ENCODE results near the gene RFX4.

RFX4 gene

DNA sequence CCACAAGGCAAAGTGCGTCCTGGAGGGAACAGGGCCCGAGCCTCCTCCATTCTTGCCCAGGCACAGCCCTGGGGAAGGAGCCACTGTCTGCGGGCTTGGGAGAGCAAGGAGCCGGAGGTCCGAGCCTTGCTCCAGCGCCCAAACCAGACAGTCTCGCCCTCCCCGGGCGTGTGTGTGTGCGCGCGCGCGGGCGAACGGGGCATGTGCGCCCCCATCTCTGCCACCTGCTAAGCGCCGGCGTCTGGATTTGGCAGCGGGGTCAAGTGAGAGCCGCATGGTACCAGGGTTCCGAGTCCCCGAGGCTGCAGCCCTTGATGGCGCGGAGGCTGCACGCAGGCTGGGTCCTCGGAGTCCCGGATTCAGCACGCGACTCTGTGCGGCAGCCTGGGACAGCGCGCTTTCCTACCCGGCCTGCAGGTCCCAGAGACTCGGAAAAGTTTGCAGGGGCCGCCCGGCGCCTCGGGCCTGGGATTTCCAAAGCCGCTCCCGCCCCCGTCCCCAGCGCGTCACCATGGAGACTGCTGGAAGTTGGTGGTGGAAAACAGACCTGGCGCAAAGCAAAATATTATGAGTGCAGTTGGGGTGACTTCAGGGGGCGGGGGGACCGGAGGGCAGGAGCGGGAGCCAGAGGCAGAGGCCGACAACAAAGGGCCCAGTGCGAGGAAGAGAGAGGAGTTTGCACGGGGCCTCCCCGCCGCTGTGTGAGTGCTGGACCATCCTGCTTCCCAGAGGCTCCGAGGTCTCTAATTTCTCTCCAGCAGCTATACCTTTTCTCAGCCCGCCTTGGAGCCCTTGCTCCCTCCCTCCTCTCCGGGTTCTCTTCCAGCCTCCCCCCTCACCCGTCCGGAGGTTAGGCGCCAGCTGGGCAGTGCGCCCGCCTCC is 4.2 kb downstream of the RFX4 start:
- peaks cover 71% of the 10 kb centered on the region for H3K27me3 ChIP-seq (replicated peaks; ENCODE audit: insufficient read depth, low read length)
- no peak for TF ChIP-seq EZH2 (optimal IDR thresholded peaks at IDR 0.05; ENCODE audit: low read depth, low read length)
- TF ChIP-seq, protein P1, sequence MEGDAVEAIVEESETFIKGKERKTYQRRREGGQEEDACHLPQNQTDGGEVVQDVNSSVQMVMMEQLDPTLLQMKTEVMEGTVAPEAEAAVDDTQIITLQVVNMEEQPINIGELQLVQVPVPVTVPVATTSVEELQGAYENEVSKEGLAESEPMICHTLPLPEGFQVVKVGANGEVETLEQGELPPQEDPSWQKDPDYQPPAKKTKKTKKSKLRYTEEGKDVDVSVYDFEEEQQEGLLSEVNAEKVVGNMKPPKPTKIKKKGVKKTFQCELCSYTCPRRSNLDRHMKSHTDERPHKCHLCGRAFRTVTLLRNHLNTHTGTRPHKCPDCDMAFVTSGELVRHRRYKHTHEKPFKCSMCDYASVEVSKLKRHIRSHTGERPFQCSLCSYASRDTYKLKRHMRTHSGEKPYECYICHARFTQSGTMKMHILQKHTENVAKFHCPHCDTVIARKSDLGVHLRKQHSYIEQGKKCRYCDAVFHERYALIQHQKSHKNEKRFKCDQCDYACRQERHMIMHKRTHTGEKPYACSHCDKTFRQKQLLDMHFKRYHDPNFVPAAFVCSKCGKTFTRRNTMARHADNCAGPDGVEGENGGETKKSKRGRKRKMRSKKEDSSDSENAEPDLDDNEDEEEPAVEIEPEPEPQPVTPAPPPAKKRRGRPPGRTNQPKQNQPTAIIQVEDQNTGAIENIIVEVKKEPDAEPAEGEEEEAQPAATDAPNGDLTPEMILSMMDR (IDR thresholded peaks at IDR 0.05; ENCODE audit: low read length), result no peak
- no peak for TF ChIP-seq EZH2phosphoT487 (IDR thresholded peaks at IDR 0.05; ENCODE audit: low read length)
- H3K27ac ChIP-seq (ENCODE audit: low read length), result no peak overlapping the region
- no peak overlapping the region for H3K9ac ChIP-seq (ENCODE audit: low read length)
- H3K4me1 ChIP-seq (ENCODE audit: low read length), result no peaks in the 10 kb centered on the region
- no peak overlapping the region for H3K4me3 ChIP-seq (ENCODE audit: low read length)
- no peaks in the 10 kb centered on the region for H3K9me3 ChIP-seq (replicated peaks; ENCODE audit: insufficient read depth, low read length)
- H2AFZ ChIP-seq (ENCODE audit: low read length), result no peak overlapping the region
- H3K9me2 ChIP-seq (replicated peaks; ENCODE audit: insufficient read depth, low read length), result no peaks in the 10 kb centered on the region
- H4K20me1 ChIP-seq (ENCODE audit: insufficient read depth, low read length), result no peaks in the 10 kb centered on the region
- DNase-seq, result no peak
- H3K4me2 ChIP-seq (ENCODE audit: low read depth, low read length), result no peak overlapping the region
- no peaks in the 10 kb centered on the region for H3K79me2 ChIP-seq (ENCODE audit: low read length)
- no peaks in the 10 kb centered on the region for H3K36me3 ChIP-seq (replicated peaks; ENCODE audit: insufficient read depth, low read length)
- no peaks in the 10 kb centered on the region for H3F3A ChIP-seq (ENCODE audit: insufficient read depth, low read length)

DNA sequence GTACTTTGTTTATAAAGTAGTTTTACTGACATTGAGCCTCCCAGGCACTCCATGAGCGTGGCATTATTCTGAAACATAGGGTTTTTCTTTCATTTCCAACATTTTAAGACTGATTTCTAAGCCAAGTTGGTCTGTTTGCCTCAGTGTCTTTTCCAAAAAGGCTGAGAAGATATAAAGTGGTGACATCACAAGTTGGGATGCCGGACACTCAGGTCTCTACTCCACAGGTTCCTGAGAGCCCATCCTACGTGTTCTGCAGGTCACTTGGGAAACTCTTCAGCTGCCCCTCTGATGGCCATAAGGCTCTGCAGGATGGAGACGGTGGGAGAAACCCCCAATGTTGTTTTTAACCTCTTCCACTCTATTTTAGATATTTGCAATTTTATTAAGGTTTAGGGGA is 6.0 kb downstream of the RFX4 start:
- Histone ChIP-seq H3F3A (ENCODE audit: insufficient read depth, low read length) (no peaks in the 10 kb centered on the region), H4K20me1 (ENCODE audit: insufficient read depth, low read length) (no peaks in the 10 kb centered on the region), H3K9me2 (replicated peaks; ENCODE audit: insufficient read depth, low read length) (no peaks in the 10 kb centered on the region), H3K4me1 (ENCODE audit: low read length) (no peaks in the 10 kb centered on the region), H3K9me3 (replicated peaks; ENCODE audit: insufficient read depth, low read length) (no peaks in the 10 kb centered on the region), H3K4me3 (ENCODE audit: low read length) (no peak overlapping the region), H3K9ac (ENCODE audit: low read length) (no peak overlapping the region), H3K79me2 (ENCODE audit: low read length) (no peaks in the 10 kb centered on the region), H3K27me3 (replicated peaks; ENCODE audit: insufficient read depth, low read length) (peaks cover 54% of the 10 kb centered on the region), H2AFZ (ENCODE audit: low read length) (no peak overlapping the region), H3K27ac (ENCODE audit: low read length) (no peak overlapping the region), H3K4me2 (ENCODE audit: low read depth, low read length) (no peak overlapping the region), H3K36me3 (replicated peaks; ENCODE audit: insufficient read depth, low read length) (no peaks in the 10 kb centered on the region)
- no peak for DNase-seq
- TF ChIP-seq EZH2phosphoT487 (IDR thresholded peaks at IDR 0.05; ENCODE audit: low read length) (no peak), EZH2 (optimal IDR thresholded peaks at IDR 0.05; ENCODE audit: low read depth, low read length) (no peak)
- TF ChIP-seq, protein P1 (IDR thresholded peaks at IDR 0.05; ENCODE audit: low read length), result no peak

DNA sequence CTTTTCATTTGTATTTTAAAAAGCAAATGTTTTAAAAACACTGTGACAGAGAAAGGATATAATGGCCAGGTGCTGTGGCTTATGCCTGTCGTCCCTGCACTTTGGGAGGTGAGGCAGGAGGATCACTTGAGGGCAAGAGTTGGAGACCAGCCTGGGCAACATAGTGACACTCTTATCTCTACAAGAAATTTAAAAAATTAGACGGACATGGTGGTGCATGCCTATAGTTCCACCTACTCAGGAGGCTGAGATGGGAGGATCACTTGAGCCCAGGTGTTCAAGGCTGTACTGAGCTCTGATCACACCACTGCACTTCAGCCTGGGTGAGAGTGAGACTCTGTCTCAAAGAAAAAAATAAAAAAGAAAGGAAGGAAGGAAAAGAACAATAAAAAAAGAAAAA is 7.8 kb downstream of the RFX4 start:
- Histone ChIP-seq H3K36me3 (replicated peaks; ENCODE audit: insufficient read depth, low read length) (no peaks in the 10 kb centered on the region), H3K9me3 (replicated peaks; ENCODE audit: insufficient read depth, low read length) (no peaks in the 10 kb centered on the region), H2AFZ (ENCODE audit: low read length) (no peak overlapping the region), H3K27ac (ENCODE audit: low read length) (no peak overlapping the region), H3K79me2 (ENCODE audit: low read length) (no peaks in the 10 kb centered on the region), H3K9me2 (replicated peaks; ENCODE audit: insufficient read depth, low read length) (no peaks in the 10 kb centered on the region), H3K9ac (ENCODE audit: low read length) (no peak overlapping the region), H3K4me2 (ENCODE audit: low read depth, low read length) (no peak overlapping the region), H3F3A (ENCODE audit: insufficient read depth, low read length) (no peaks in the 10 kb centered on the region), H4K20me1 (ENCODE audit: insufficient read depth, low read length) (no peaks in the 10 kb centered on the region), H3K4me1 (ENCODE audit: low read length) (no peaks in the 10 kb centered on the region), H3K4me3 (ENCODE audit: low read length) (no peak overlapping the region), H3K27me3 (replicated peaks; ENCODE audit: insufficient read depth, low read length) (peaks cover 36% of the 10 kb centered on the region)
- TF ChIP-seq, protein P1 (IDR thresholded peaks at IDR 0.05; ENCODE audit: low read length), result no peak
- TF ChIP-seq EZH2phosphoT487 (IDR thresholded peaks at IDR 0.05; ENCODE audit: low read length), result no peak
- TF ChIP-seq EZH2 (optimal IDR thresholded peaks at IDR 0.05; ENCODE audit: low read depth, low read length), result no peak
- DNase-seq, result no peak

Data from MM.1S (cell line).